SJCRH30 (cell line): ENCODE measurements around the gene LRRTM4. TPM values are rescaled to one million over a fixed set of nuclear protein-coding genes. Genes with fewer than 3 reads are reported as not detected.
"Not testable (repeated sequence)": the region's sequence is repeated elsewhere in the genome, so short reads cannot be mapped to it uniquely, and the experiment has no call there.

ENCODE experiments used
- DNase-seq, 2 experiments: peaks; one replicate each; pipeline ENCODE4 v3.0.0-alpha.2; 2015 to 2020
- H3K27ac ChIP-seq: fragments of 250-450 bp; sonication (Bioruptor Pico); 2 replicates; pipeline ENCODE4 v1.5.1; 2020; ENCODE audit warnings: mild to moderate bottlenecking, moderate library complexity
- H3K27me3 ChIP-seq: fragments of 250-450 bp; sonication (Bioruptor Pico); 2 replicates; pipeline ENCODE4 v1.5.1; 2020; ENCODE audit warnings: mild to moderate bottlenecking, moderate library complexity
- H3K36me3 ChIP-seq: fragments of 250-450 bp; sonication (Bioruptor Pico); 2 replicates; pipeline ENCODE4 v1.5.1; 2020; ENCODE audit warnings: mild to moderate bottlenecking, moderate library complexity
- H3K4me1 ChIP-seq: fragments of 250-450 bp; sonication (Bioruptor Pico); 2 replicates; pipeline ENCODE4 v1.5.1; 2020; ENCODE audit warnings: mild to moderate bottlenecking, moderate library complexity
- H3K4me3 ChIP-seq: fragments of 250-450 bp; sonication (Bioruptor Pico); 2 replicates; pipeline ENCODE4 v1.5.1; 2020; ENCODE audit warnings: mild to moderate bottlenecking, moderate library complexity
- H3K9me3 ChIP-seq: fragments of 250-450 bp; sonication (Bioruptor Pico); replicated peaks from 2 replicates; pipeline ENCODE4 v1.5.1; 2020; ENCODE audit warnings: mild to moderate bottlenecking, moderate library complexity
- total RNA-seq: library from RNA; depleted of rRNA; stranded (reverse); fragments of >200 nt; shearing (Covaris generic); gene quantifications from 2 replicates; pipeline ENCODE4 v1.2.3, GENCODE V29; 2014

LRRTM4 gene
- total RNA-seq, 1 experiment from 2014 or later = not detected

DNA sequence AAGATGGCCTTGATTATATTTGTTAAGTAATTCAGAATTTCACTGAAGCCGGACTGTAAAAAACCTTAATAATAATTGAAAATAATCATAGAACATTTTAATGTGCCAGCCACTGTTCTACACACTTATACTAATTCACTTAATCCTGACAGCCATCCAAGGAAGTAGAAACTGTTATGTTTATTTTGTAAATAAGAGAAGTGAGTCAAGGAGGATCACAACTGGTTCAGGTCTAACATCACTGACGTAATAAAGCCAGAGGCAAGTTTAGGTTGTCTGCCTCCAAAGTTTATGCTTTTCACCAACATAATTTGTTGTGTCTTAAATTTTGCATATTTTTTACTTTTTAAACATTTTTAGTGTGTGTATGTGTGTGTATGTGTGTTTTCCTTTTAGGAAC, 436.1 kb downstream of the LRRTM4 start:
- no peak overlapping the region for H3K27ac ChIP-seq
- 0 out of 2 replicates have a peak, but pooled peaks cover 5% of the 10 kb centered on the region for H3K27me3 ChIP-seq
- H3K4me1 ChIP-seq = no peaks in the 10 kb centered on the region; the same call in 1 of the 2 replicates
- DNase-seq = no peak
- H3K9me3 ChIP-seq = no peaks in the 10 kb centered on the region
- H3K4me3 ChIP-seq = no peak overlapping the region
- H3K36me3 ChIP-seq = no peaks in the 10 kb centered on the region

- no peak for DNase-seq
- no peak overlapping the region for H3K27ac ChIP-seq
These were observed 436.6 kb downstream of the LRRTM4 start for GRCh38 chr2:77085561-77085960.

DNA sequence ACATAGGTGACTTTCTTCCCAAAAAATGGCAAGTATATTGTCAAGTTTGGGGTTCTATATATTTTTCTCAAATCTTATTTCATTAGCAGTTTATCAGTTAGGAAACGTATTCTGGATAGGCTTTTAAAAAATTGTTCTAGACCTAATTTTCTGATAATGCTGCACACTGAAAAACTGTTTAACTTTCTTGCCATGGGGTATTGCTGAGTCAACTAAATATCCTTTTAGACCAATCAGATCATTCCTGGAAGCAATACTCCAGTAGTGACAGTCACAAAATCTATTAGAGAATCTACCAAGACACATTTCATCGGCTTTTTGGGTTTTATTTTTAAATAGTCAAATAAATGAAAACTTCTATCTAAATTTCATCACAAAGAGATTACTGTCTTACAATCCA, 440.6 kb downstream of the LRRTM4 start:
- no peak overlapping the region for H3K4me3 ChIP-seq
- H3K4me1 ChIP-seq = no peaks in the 10 kb centered on the region; the same call in 1 of the 2 replicates
- peaks cover 5% of the 10 kb centered on the region; the same call in 1 of the 2 replicates for H3K27me3 ChIP-seq
- H3K36me3 ChIP-seq = no peaks in the 10 kb centered on the region
- no peak overlapping the region for H3K27ac ChIP-seq
- H3K9me3 ChIP-seq = no peaks in the 10 kb centered on the region
- DNase-seq = no peak

More at GRCh38 chr2:77085561-77085960, 436.6 kb downstream of the LRRTM4 start:
- Histone ChIP-seq H3K4me1 (no peaks in the 10 kb centered on the region; the same call in 1 of the 2 replicates), H3K4me3 (no peak overlapping the region), H3K36me3 (no peaks in the 10 kb centered on the region), H3K9me3 (no peaks in the 10 kb centered on the region), H3K27me3 (0 out of 2 replicates have a peak, but pooled peaks cover 5% of the 10 kb centered on the region)

- no peak overlapping the region for H3K27ac ChIP-seq
- H3K4me1 ChIP-seq = no peaks in the 10 kb centered on the region
- H3K4me3 ChIP-seq = no peak overlapping the region
- DNase-seq = no peak
- no peaks in the 10 kb centered on the region for H3K27me3 ChIP-seq
- no peaks in the 10 kb centered on the region for H3K36me3 ChIP-seq
- no peaks in the 10 kb centered on the region for H3K9me3 ChIP-seq
These were observed 457.9 kb downstream of the LRRTM4 start for GRCh38 chr2:77064324-77064723.

GRCh38 chr2:77054938-77055337, 467.2 kb downstream of the LRRTM4 start:
- Histone ChIP-seq H3K27me3 (no peaks in the 10 kb centered on the region), H3K4me1 (no peaks in the 10 kb centered on the region), H3K9me3 (no peaks in the 10 kb centered on the region), H3K36me3 (no peaks in the 10 kb centered on the region), H3K4me3 (no peak overlapping the region), H3K27ac (no peak overlapping the region)
- peak; percentile 14 to 38 for DNase-seq

GRCh38 chr2:77046339-77046738, 475.8 kb downstream of the LRRTM4 start:
- no peak for DNase-seq
- no peaks in the 10 kb centered on the region for H3K27me3 ChIP-seq
- no peak overlapping the region for H3K27ac ChIP-seq
- no peaks in the 10 kb centered on the region for H3K4me1 ChIP-seq
- no peaks in the 10 kb centered on the region for H3K36me3 ChIP-seq
- no peaks in the 10 kb centered on the region for H3K9me3 ChIP-seq
- no peak overlapping the region for H3K4me3 ChIP-seq

DNA sequence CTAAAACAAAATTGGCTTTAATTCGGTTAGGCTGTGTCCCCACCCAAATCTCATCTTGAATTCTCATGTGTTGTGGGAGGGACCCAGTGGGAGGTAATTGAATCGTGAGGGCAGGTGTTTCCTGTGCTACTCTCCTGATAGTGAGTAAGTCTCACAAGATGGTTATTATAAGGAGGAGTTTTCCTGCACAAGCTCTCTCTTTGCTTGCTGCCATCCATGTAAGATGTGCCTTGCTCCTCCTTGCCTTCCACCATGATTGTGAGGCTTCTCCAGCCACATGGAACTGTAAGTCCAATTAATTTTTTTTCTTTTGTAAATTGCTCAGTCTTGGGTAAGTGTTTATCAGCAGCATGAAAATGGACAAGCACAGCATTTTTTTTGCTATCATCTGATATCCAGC, 476.7 kb downstream of the LRRTM4 start:
- H3K4me3 ChIP-seq, H3K4me1 ChIP-seq, H3K27me3 ChIP-seq, H3K36me3 ChIP-seq, H3K9me3 ChIP-seq, H3K27ac ChIP-seq, DNase-seq: not testable (repeated sequence)

DNA sequence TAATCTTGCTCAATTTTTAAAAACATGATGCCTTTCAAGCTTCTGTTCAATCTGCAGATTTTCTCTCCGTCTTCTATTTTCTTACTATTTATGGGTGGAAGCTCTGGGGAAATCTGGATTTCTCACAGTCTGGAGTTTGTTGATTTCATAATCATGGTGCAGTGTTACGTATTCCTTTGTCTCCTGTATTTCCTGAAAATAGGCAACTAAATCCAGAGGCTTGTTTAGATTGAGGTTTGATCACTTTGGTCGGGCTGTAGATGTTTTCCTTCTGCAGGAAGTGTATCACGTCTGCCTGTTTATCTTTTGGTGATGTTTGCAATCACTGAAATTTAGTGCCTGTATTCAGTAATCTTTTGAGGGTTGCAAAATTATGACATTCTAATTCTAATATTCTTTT, 487.7 kb downstream of the LRRTM4 start:
- Histone ChIP-seq H3K9me3 (no peaks in the 10 kb centered on the region), H3K27ac (no peak overlapping the region), H3K4me1 (no peaks in the 10 kb centered on the region), H3K27me3 (no peaks in the 10 kb centered on the region), H3K36me3 (no peaks in the 10 kb centered on the region), H3K4me3 (no peak overlapping the region)
- no peak for DNase-seq

DNA sequence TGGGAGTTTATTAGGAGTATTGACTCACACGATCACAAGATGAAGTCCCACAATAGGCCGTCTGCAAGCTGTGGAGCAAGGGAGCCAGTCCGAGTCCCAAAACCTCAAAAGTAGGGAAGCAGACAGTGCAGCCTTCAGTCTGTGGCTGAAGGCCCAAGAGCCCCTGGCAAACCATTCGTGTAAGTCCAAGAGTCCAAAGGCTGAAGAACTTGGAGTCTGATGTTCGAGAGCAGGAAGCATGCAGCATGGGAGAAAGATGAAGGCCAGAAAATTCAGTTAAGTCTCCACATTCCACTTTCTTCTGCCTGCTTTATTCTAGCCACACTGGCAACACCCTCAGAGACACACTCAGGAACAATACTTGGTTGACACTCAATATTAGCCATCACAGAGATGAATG, 492.9 kb downstream of the LRRTM4 start:
- not testable (repeated sequence) for DNase-seq, H3K36me3 ChIP-seq, H3K9me3 ChIP-seq, H3K4me3 ChIP-seq, H3K4me1 ChIP-seq, H3K27ac ChIP-seq, H3K27me3 ChIP-seq

DNA sequence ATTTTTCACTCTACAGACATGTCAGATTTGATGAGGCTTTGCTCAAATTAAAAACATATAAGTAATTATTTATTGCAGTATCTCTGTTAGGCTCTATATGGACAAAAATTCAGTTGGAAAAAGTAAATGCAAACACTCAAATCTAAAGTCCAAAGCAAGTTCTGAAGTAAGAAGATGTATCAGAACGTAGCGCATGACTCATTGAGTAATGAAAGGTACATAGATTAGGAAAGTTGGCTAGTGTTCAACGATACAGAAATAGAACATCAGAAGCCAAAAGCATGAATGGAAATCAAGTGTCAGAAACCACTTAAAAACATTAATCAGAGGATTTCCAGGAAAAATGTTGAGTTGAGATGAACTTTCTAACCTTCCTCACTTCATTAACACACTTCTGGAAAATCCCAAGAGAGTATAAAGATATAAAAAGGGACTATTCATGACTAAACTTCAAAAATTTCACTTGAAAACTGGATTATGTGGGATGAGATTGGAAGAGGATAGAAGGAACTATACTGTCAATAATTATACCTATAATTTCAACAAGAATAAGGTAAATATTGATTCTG, 494.1 kb downstream of the LRRTM4 start:
- no peak for DNase-seq
- no peak overlapping the region for H3K27ac ChIP-seq
- H3K4me3 ChIP-seq = no peak overlapping the region
- no peaks in the 10 kb centered on the region; the same call in 1 of the 2 replicates for H3K27me3 ChIP-seq
- no peaks in the 10 kb centered on the region for H3K36me3 ChIP-seq
- H3K4me1 ChIP-seq = no peaks in the 10 kb centered on the region
- H3K9me3 ChIP-seq = no peaks in the 10 kb centered on the region

- Histone ChIP-seq H3K27me3 (no peaks in the 10 kb centered on the region; the same call in 1 of the 2 replicates), H3K36me3 (no peaks in the 10 kb centered on the region), H3K4me3 (no peak overlapping the region), H3K4me1 (no peaks in the 10 kb centered on the region), H3K27ac (no peak overlapping the region), H3K9me3 (no peaks in the 10 kb centered on the region)
- no peak for DNase-seq
These were observed 496.5 kb downstream of the LRRTM4 start for GRCh38 chr2:77025714-77026113.

DNA sequence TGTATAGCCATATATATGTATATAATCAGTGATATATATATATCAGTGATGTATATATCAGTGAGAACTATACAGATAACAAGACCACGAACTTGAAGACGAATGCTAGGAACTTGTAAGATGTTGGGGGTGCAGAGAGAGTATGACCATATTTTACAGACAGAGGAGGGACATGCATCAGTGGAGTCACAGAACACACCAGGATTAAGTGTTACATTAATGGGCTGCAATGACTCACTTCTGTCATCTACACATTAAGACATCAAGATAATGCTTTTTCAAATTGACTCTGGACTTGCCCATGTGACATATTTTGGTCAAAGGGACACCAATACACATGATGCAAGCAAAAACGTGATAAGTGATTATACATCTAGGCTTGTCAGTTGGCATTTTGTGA, 501.0 kb downstream of the LRRTM4 start:
- DNase-seq = no peak
- no peaks in the 10 kb centered on the region for H3K4me1 ChIP-seq
- no peaks in the 10 kb centered on the region for H3K9me3 ChIP-seq

GRCh38 chr2:77018219-77018618, 504.0 kb downstream of the LRRTM4 start:
- DNase-seq = no peak
- no peak overlapping the region for H3K27ac ChIP-seq
- no peaks in the 10 kb centered on the region for H3K9me3 ChIP-seq

More for the DNA sequence above, 501.0 kb downstream of the LRRTM4 start:
- Histone ChIP-seq H3K27ac (no peak overlapping the region), H3K27me3 (no peaks in the 10 kb centered on the region; the same call in 1 of the 2 replicates), H3K4me3 (no peak overlapping the region), H3K36me3 (no peaks in the 10 kb centered on the region)

DNA sequence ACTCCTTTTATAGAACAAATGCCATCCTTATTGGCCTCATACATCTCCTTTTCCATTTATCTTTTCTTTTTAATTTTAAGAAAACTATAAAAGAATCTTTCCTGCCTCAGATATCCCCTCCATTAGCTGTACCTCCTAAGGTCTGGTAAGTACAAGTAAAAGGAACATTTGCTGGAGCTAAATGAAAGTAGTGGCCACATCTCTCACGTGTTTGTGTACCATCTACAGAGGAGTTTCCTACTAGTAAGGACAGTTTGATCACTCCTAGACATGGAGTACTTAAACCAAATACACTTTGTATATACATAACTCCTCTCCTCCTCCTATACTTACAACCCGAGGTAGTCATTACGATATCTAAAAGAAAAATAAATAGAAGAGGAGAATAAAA, 504.8 kb downstream of the LRRTM4 start:
- no peaks in the 10 kb centered on the region for H3K27me3 ChIP-seq
- no peak overlapping the region for H3K4me3 ChIP-seq
- H3K9me3 ChIP-seq = no peaks in the 10 kb centered on the region
- H3K36me3 ChIP-seq = no peaks in the 10 kb centered on the region
- no peak for DNase-seq
- H3K4me1 ChIP-seq = no peaks in the 10 kb centered on the region
- H3K27ac ChIP-seq = no peak overlapping the region

More at GRCh38 chr2:77018219-77018618, 504.0 kb downstream of the LRRTM4 start:
- Histone ChIP-seq H3K4me3 (no peak overlapping the region), H3K36me3 (no peaks in the 10 kb centered on the region), H3K27me3 (no peaks in the 10 kb centered on the region), H3K4me1 (no peaks in the 10 kb centered on the region)

- DNase-seq = no peak
- no peak overlapping the region for H3K27ac ChIP-seq
- no peak overlapping the region for H3K4me3 ChIP-seq
These were observed 505.5 kb downstream of the LRRTM4 start for GRCh38 chr2:77016443-77017354.

More at GRCh38 chr2:77016443-77017354, 505.5 kb downstream of the LRRTM4 start:
- H3K4me1 ChIP-seq = no peaks in the 10 kb centered on the region
- H3K9me3 ChIP-seq = no peaks in the 10 kb centered on the region
- no peaks in the 10 kb centered on the region for H3K27me3 ChIP-seq
- H3K36me3 ChIP-seq = no peaks in the 10 kb centered on the region
